Mesothelial cell of epicardium (in vitro differentiated cells): ENCODE results near the gene ZNF878. TPM values are rescaled to one million over a fixed set of nuclear protein-coding genes. Genes with fewer than 3 reads are reported as not detected.

Source experiments
- DNase-seq, 2 experiments: peaks; one replicate each; pipeline ENCODE4 v3.0.0; 2021; ENCODE audit warnings: low spot score in 2 of 2; ENCODE audit not compliant: unreplicated experiment in 2 of 2
- H3K27ac Mint-ChIP-seq: 2 replicates; pipeline ENCODE4 v1.8.0; 2021; ENCODE audit warnings: mixed read lengths
- H3K27me3 Mint-ChIP-seq: 2 replicates; pipeline ENCODE4 v1.8.0; 2021; ENCODE audit warnings: low read depth, mixed read lengths
- H3K36me3 Mint-ChIP-seq: 2 replicates; pipeline ENCODE4 v1.8.0; 2021; ENCODE audit warnings: mixed read lengths
- H3K4me1 Mint-ChIP-seq: 2 replicates; pipeline ENCODE4 v1.8.0; 2021; ENCODE audit warnings: mixed read lengths
- H3K4me3 Mint-ChIP-seq: 2 replicates; pipeline ENCODE4 v1.8.0; 2021; ENCODE audit warnings: mild to moderate bottlenecking, moderate library complexity, mixed read lengths
- H3K9me3 Mint-ChIP-seq: 2 replicates; pipeline ENCODE4 v1.8.0; 2021; ENCODE audit warnings: mixed read lengths
- total RNA-seq: library from RNA; stranded (reverse); gene quantifications from 3 replicates; pipeline ENCODE4 v1.2.1, GENCODE V29; 2021
- TF ChIP-seq, protein P1 (sequence below): fragments of 200-600 bp; sonication (generic); IDR thresholded peaks from one replicate; pipeline ENCODE4 v1.5.0; 2021; ENCODE audit warnings: antibody characterized with exemption; ENCODE audit not compliant: unreplicated experiment

ZNF878 gene
- total RNA-seq = 0.22 to 0.68 TPM (median 0.40 TPM) in 3 replicates

DNA sequence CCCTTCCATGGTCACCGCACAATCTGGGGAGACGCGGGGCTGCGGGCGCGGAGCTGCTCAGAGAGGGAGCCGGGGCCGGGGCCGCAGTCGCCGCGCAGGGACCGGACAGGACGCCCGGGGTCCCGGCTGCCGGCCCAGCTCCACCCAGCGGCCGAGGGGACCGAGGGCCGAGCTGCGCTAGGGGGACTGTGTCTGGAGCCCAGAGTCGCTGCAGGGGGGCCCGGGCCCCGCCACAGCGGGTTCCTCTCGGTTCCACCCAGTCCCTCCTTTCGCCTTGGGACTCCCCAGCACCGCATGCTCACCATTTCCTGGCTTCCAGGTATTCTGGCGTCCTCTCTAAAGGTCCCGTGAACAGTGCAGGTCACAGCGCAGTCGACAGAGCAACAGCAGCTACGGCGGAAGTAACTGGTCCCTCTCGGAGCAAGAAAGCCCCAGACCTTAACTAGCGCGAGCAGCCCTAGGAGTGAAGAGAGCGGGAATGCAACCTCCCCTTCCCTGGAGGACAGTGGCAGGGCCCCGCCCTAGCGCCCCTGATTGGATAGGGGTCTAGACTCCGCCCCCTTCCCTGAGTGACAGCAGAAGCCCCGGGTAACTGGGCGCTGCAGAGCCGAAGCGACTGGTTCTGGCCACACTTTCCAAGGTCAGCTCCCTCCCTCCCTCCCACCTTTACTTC lies at the start of gene ZNF878:
Gene ZNF878, minus strand, starts transcription at position 465 of the 673 bp plus-strand sequence. Its CDS starts 160 bp downstream, at position 305.
- Mint-ChIP-seq H3K36me3 (no peaks in the 10 kb centered on the region), H3K4me1 (peaks cover 8% of the 10 kb centered on the region), H3K27me3 (peaks cover 1% of the 10 kb centered on the region), H3K9me3 (peaks cover 7% of the 10 kb centered on the region), H3K27ac (peak within 1 kb of the TSS; percentile 88), H3K4me3 (peak within 1 kb of the TSS; percentile 87)
- peak; percentile 80 to 89 for DNase-seq
- TF ChIP-seq, protein P1, sequence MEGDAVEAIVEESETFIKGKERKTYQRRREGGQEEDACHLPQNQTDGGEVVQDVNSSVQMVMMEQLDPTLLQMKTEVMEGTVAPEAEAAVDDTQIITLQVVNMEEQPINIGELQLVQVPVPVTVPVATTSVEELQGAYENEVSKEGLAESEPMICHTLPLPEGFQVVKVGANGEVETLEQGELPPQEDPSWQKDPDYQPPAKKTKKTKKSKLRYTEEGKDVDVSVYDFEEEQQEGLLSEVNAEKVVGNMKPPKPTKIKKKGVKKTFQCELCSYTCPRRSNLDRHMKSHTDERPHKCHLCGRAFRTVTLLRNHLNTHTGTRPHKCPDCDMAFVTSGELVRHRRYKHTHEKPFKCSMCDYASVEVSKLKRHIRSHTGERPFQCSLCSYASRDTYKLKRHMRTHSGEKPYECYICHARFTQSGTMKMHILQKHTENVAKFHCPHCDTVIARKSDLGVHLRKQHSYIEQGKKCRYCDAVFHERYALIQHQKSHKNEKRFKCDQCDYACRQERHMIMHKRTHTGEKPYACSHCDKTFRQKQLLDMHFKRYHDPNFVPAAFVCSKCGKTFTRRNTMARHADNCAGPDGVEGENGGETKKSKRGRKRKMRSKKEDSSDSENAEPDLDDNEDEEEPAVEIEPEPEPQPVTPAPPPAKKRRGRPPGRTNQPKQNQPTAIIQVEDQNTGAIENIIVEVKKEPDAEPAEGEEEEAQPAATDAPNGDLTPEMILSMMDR = no peak

DNA sequence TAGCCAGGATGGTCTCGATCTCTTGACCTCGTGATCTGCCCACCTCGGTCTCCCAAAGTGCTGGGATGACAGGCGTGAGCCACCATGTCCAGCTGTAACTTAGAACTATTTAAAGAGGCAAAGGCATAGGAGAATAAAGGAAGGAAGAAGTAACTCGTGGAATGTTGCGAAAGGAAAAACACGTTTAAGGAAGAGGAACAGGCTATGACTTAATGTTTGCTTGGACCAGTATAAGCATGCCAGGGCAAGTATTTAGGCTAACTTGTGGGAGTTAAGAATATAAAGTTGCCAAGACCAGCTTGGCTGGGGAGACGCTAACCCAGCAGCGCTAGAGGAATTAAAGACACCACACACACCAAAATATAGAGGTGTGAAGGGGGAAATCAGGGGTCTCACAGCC lies 45.3 kb upstream of the ZNF878 start:
- TF ChIP-seq, protein P1 = no peak
- H3K27me3 Mint-ChIP-seq = no peaks in the 10 kb centered on the region
- H3K9me3 Mint-ChIP-seq = peaks cover 59% of the 10 kb centered on the region
- H3K36me3 Mint-ChIP-seq = peaks cover 59% of the 10 kb centered on the region
- no peak for DNase-seq
- H3K4me1 Mint-ChIP-seq = peaks cover 3% of the 10 kb centered on the region
- no peak overlapping the region for H3K4me3 Mint-ChIP-seq
- H3K27ac Mint-ChIP-seq = no peak overlapping the region

DNA sequence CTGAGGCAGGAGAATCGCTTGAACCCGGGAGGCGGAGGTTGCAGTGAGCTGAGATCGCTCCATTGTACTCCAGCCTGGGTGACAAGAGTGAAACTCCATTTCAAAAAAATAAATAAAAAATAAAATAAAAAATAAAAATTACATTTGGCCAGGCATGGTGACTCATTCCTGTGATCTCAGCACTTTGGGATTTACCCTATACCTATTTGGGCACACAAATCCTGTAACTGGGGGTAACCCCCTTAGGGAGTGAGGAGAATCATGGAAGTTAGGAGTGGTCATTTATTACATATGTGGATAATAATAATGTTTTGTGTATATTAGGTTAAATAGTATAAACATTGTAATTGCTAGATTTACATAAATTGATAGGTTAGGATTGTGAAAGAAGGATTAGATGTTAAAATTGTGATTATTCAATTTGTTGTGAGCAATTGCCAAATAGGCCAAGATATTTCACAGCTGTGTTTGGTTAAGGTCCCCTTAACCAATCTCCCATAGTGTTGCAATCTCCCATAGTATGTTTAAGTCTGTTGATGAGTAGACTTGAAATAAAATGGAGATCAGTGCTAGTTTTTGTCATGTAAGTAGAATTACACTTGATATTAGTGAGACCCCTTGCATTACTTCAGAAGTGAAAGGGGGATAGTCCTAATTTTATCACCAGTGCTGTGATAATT lies 42.5 kb upstream of the ZNF878 start:
- TF ChIP-seq, protein P1 = no peak
- Mint-ChIP-seq H3K4me1 (peaks cover 6% of the 10 kb centered on the region), H3K27ac (no peak overlapping the region), H3K4me3 (no peak overlapping the region), H3K27me3 (no peaks in the 10 kb centered on the region), H3K36me3 (peaks cover 41% of the 10 kb centered on the region), H3K9me3 (peaks cover 34% of the 10 kb centered on the region)
- DNase-seq = no peak

DNA sequence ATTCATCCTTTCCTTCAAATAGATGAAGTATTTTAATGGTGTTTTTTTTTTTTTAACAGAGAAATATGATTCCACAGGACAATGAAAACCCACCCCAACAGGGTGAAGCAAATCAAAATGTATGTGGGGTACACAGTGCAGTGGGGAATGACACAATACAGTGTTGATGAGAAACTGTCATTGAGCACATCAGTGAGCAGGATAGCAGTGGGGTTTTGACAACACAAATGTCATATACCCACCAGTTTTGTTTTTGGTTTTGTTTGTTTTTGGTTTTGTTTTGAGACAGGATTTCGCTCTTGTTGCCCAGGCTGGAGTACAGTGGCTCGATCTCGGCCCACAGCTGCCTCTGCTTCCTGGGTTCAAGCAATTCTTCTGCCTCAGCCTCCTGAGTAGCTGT lies 41.0 kb upstream of the ZNF878 start:
- Mint-ChIP-seq H3K4me3 (peak overlapping the region; percentile 85), H3K27me3 (no peaks in the 10 kb centered on the region), H3K9me3 (peaks cover 21% of the 10 kb centered on the region), H3K27ac (no peak overlapping the region), H3K36me3 (peaks cover 28% of the 10 kb centered on the region), H3K4me1 (peaks cover 6% of the 10 kb centered on the region)
- TF ChIP-seq, protein P1 = no peak
- no peak for DNase-seq

DNA sequence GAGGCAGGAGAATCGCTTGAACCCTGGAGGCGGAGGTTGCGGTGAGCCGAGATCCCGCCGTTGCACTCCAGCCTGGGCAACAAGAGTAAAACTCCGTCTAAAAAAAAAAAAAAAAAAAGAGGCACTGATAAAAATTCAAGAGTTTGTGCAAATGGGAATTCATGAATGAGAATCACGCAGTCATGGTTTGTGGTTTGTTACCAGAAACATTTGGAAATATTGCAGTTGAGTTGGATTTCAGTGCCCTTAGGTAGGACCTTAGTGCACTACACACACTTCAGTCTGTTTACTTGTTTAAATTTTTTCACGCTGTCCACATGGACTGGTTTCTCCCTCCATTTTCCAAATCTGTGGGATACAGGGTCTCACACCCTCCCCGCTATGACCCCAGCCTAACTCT lies 40.2 kb upstream of the ZNF878 start:
- Mint-ChIP-seq H3K36me3 (peaks cover 20% of the 10 kb centered on the region), H3K27me3 (no peaks in the 10 kb centered on the region), H3K4me3 (peak overlapping the region; percentile 85), H3K4me1 (peaks cover 6% of the 10 kb centered on the region), H3K27ac (peak overlapping the region; percentile 80), H3K9me3 (peaks cover 18% of the 10 kb centered on the region)
- DNase-seq = no peak
- TF ChIP-seq, protein P1 = no peak
